LNCaP clone FGC (cell line): Measurements from ENCODE around the gene GPR34.

Source experiments
- DNase-seq: peaks from one replicate; pipeline ENCODE4 v3.0.0-alpha.2; 2011; ENCODE audit warnings: low read depth
- H3K4me3 ChIP-seq: 2 replicates; pipeline ENCODE4 v1.5.1; 2011; ENCODE audit warnings: mild to moderate bottlenecking, low read depth, low read length, control low read depth
- TF ChIP-seq, protein P1 (sequence below): IDR thresholded peaks from 2 replicates; pipeline ENCODE4 v1.5.1; 2012; ENCODE audit warnings: mild to moderate bottlenecking; ENCODE audit not compliant: control insufficient read depth, insufficient read depth; ENCODE audit errors: extremely low read depth

Gene GPR34

GRCh38 chrX:41693024-41693423 lies 4.3 kb downstream of the GPR34 start:
- H3K4me3 ChIP-seq, result no peak overlapping the region
- TF ChIP-seq, protein P1, sequence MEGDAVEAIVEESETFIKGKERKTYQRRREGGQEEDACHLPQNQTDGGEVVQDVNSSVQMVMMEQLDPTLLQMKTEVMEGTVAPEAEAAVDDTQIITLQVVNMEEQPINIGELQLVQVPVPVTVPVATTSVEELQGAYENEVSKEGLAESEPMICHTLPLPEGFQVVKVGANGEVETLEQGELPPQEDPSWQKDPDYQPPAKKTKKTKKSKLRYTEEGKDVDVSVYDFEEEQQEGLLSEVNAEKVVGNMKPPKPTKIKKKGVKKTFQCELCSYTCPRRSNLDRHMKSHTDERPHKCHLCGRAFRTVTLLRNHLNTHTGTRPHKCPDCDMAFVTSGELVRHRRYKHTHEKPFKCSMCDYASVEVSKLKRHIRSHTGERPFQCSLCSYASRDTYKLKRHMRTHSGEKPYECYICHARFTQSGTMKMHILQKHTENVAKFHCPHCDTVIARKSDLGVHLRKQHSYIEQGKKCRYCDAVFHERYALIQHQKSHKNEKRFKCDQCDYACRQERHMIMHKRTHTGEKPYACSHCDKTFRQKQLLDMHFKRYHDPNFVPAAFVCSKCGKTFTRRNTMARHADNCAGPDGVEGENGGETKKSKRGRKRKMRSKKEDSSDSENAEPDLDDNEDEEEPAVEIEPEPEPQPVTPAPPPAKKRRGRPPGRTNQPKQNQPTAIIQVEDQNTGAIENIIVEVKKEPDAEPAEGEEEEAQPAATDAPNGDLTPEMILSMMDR, result no peak
- DNase-seq, result no peak

GRCh38 chrX:41695426-41695825 lies 6.7 kb downstream of the GPR34 start:
- H3K4me3 ChIP-seq, result no peak overlapping the region
- TF ChIP-seq, protein P1, result no peak
- no peak for DNase-seq

- no peak for DNase-seq
- H3K4me3 ChIP-seq, result no peak overlapping the region
- TF ChIP-seq, protein P1, result no peak
Measured at GRCh38 chrX:41703574-41704029, 14.8 kb downstream of the GPR34 start.

GRCh38 chrX:41705042-41705441 lies 16.3 kb downstream of the GPR34 start:
- TF ChIP-seq, protein P1, result no peak
- DNase-seq, result no peak
- H3K4me3 ChIP-seq, result no peak overlapping the region

GRCh38 chrX:41705680-41706374 lies 17.1 kb downstream of the GPR34 start:
- TF ChIP-seq, protein P1, result no peak
- H3K4me3 ChIP-seq, result no peak overlapping the region
- no peak for DNase-seq

GRCh38 chrX:41707218-41707617 lies 18.4 kb downstream of the GPR34 start:
- TF ChIP-seq, protein P1, result no peak
- no peak overlapping the region for H3K4me3 ChIP-seq
- DNase-seq, result no peak

DNA sequence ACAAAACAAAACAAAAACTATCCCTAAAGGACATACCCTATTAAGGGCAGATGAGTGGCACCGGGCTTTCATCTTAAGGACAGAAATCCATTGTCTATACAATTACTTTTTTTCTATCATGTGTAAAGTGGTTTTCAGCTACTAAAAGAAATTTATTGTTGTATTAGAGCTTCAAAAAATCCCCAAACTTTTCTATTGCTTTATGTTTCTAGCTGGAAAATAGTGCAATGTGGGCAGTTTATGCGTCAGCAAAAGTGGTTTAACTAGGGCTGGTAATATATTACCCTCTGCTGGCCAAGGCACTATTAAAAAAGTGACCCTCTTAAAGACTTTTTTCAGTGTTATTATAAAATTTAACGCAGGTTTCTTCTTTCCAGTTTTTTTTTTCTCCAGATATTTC lies 19.7 kb downstream of the GPR34 start:
- no peak for DNase-seq
- H3K4me3 ChIP-seq, result no peak overlapping the region
- TF ChIP-seq, protein P1, result no peak
